Activated B cell treated with CpG ODN at 0.5 μM for 24 hours (primary cell): ENCODE results near the gene SPAG6. TPM values are rescaled to one million over a fixed set of nuclear protein-coding genes. Genes with fewer than 3 reads are reported as not detected.
A peak's percentile ranks its signal among the peaks of the same experiment; 100 is the strongest.

Source experiments
- ATAC-seq: fragments of 200-7000 bp; cut with Tn5 transposase; one replicate; pipeline ENCODE4 v1.10.0; 2021; ENCODE audit warnings: low read depth, mild to moderate bottlenecking, moderate library complexity
- CTCF ChIA-PET: fragments of 350-600 bp; sonication (Branson Sonifier 250); formaldehyde crosslinking; loops from one replicate; lab custom pipeline; 2021; ENCODE audit warnings: antibody characterized with exemption; lab: Charles Lee
- POLR2A ChIA-PET: fragments of 350-600 bp; sonication (Branson Sonifier 250); formaldehyde crosslinking; loops from one replicate; lab custom pipeline; 2021; ENCODE audit warnings: antibody characterized with exemption; lab: Charles Lee
- DNase-seq: peaks from one replicate; pipeline ENCODE4 v3.0.0; 2022
- H3K27ac Mint-ChIP-seq: one replicate; pipeline ENCODE4 v1.8.0; 2020; ENCODE audit warnings: mixed read lengths
- H3K27me3 Mint-ChIP-seq: one replicate; pipeline ENCODE4 v1.8.0; 2021; ENCODE audit warnings: mixed read lengths
- H3K36me3 Mint-ChIP-seq: one replicate; pipeline ENCODE4 v1.8.0; 2021; ENCODE audit warnings: low read depth, mixed read lengths
- H3K4me1 Mint-ChIP-seq: one replicate; pipeline ENCODE4 v1.8.0; 2021; ENCODE audit warnings: mixed read lengths
- H3K4me3 Mint-ChIP-seq: one replicate; pipeline ENCODE4 v1.8.0; 2020; ENCODE audit warnings: mild to moderate bottlenecking, mixed read lengths
- H3K9me3 Mint-ChIP-seq: one replicate; pipeline ENCODE4 v1.8.0; 2020; ENCODE audit warnings: mixed read lengths
- CTCF ChIP-seq: fragments of 200-600 bp; IDR thresholded peaks from one replicate; pipeline ENCODE4 v1.8.0; 2022; ENCODE audit warnings: antibody characterized with exemption, mild to moderate bottlenecking
- intact Hi-C: fragments of 100-400 bp; cut with micrococcal nuclease; formaldehyde crosslinking; loops from one replicate; pipeline ENCODE4 v1.15.1; 2024
- total RNA-seq: library from RNA; stranded (reverse); gene quantifications from 2 replicates; pipeline ENCODE4 v1.2.3, GENCODE V29; 2022

The SPAG6 gene
- total RNA-seq, 1 donor from 2014 or later, result 0.62 TPM

- Mint-ChIP-seq H3K27ac (peak overlapping the region; percentile 88), H3K4me3 (peak overlapping the region; percentile 90), H3K36me3 (peaks cover 2% of the 10 kb centered on the region), H3K9me3 (peaks cover 3% of the 10 kb centered on the region), H3K4me1 (peaks cover 34% of the 10 kb centered on the region), H3K27me3 (peaks cover 45% of the 10 kb centered on the region)
- peak; percentile 77 for DNase-seq
- intact Hi-C loops, result loop anchor here (1.0 to 5.0 kb wide), 9 partner anchors 19 to 814 kb away; partner anchors contain the start of genes BMI1, COMMD3, DNAJC1 and PIP4K2A
- ChIA-PET POLR2A (interaction anchor here (0.6 to 3.5 kb wide), 22 partner anchors 9 to 1109 kb away, joined by 3 to 41 read pairs (median 6); partner anchors contain the start of genes BMI1, DNAJC1, MLLT10 and SKIDA1), CTCF (interaction anchor here (0.6 to 1.7 kb wide), 4 partner anchors 24 to 236 kb away, joined by 3 to 5 read pairs (median 4); partner anchors contain the start of gene COMMD3)
- TF ChIP-seq CTCF, result no peak
- ATAC-seq, result peak; percentile 61
These were observed 4.7 kb upstream of the SPAG6 start for GRCh38 chr10:22340329-22341189.

- POLR2A ChIA-PET, result interaction anchor here (0.6 to 3.5 kb wide), 8 partner anchors 16 to 338 kb away, joined by 5 to 41 read pairs (median 16); partner anchors contain the start of genes BMI1 and DNAJC1
- ATAC-seq, result peak; percentile 1
These were observed 3.9 kb upstream of the SPAG6 start for GRCh38 chr10:22341190-22341925.

GRCh38 chr10:22341926-22342196 lies 3.4 kb upstream of the SPAG6 start:
- no peak for TF ChIP-seq CTCF
- Mint-ChIP-seq H3K9me3 (peaks cover 3% of the 10 kb centered on the region), H3K4me3 (peak overlapping the region; percentile 79), H3K27me3 (peaks cover 51% of the 10 kb centered on the region), H3K4me1 (peaks cover 30% of the 10 kb centered on the region), H3K27ac (no peak overlapping the region), H3K36me3 (peaks cover 2% of the 10 kb centered on the region)
- CTCF ChIA-PET, result interaction anchor here (1.7 kb wide), 1 partner anchor 26 kb away, joined by 5 read pairs; the partner anchor contains the start of gene COMMD3
- ATAC-seq (no peak), DNase-seq (no peak)
- POLR2A ChIA-PET, result interaction anchor here (0.9 to 2.7 kb wide), 2 partner anchors 20 to 24 kb away, joined by 10 to 41 read pairs; partner anchors contain the start of gene BMI1
- intact Hi-C loops, result loop anchor here (1.0 to 5.0 kb wide), 4 partner anchors 113 to 815 kb away; partner anchors contain the start of gene PIP4K2A

More at GRCh38 chr10:22341190-22341925, 3.9 kb upstream of the SPAG6 start:
- peaks cover 3% of the 10 kb centered on the region for H3K9me3 Mint-ChIP-seq
- peaks cover 51% of the 10 kb centered on the region for H3K27me3 Mint-ChIP-seq
- CTCF ChIA-PET, result interaction anchor here (1.4 to 1.7 kb wide), 2 partner anchors 25 to 237 kb away, joined by 3 to 5 read pairs; partner anchors contain the start of gene COMMD3
- peaks cover 2% of the 10 kb centered on the region for H3K36me3 Mint-ChIP-seq
- H3K27ac Mint-ChIP-seq, result peak overlapping the region; percentile 19
- intact Hi-C loops, result loop anchor here (1.0 to 5.0 kb wide), 4 partner anchors 112 to 815 kb away; partner anchors contain the start of gene PIP4K2A
- TF ChIP-seq CTCF, result no peak
- H3K4me1 Mint-ChIP-seq, result peaks cover 33% of the 10 kb centered on the region
- DNase-seq, result no peak
- peak overlapping the region; percentile 79 for H3K4me3 Mint-ChIP-seq

- Mint-ChIP-seq H3K9me3 (peaks cover 3% of the 10 kb centered on the region), H3K4me3 (no peak overlapping the region), H3K36me3 (peaks cover 2% of the 10 kb centered on the region), H3K27me3 (peaks cover 50% of the 10 kb centered on the region), H3K27ac (no peak overlapping the region), H3K4me1 (peaks cover 26% of the 10 kb centered on the region)
- no peak for ATAC-seq
- TF ChIP-seq CTCF, result no peak
- intact Hi-C loops, result loop anchor here (5.0 kb wide), 1 partner anchor 370 kb away; the partner anchor contains the start of gene PIP4K2A
- ChIA-PET POLR2A (interaction anchor here (0.6 to 2.0 kb wide), 2 partner anchors 114 to 823 kb away, joined by 3 to 5 read pairs; no protein-coding TSS in a partner anchor), CTCF (no interaction called here)
- DNase-seq, result no peak
These were observed 2.9 kb upstream of the SPAG6 start for GRCh38 chr10:22342421-22342820.
